IMR-90 (cell line): ENCODE measurements around the gene IL1R2. TPM values are rescaled to one million over a fixed set of nuclear protein-coding genes. Genes with fewer than 3 reads are reported as not detected.
A peak's percentile ranks its signal among the peaks of the same experiment; 100 is the strongest.

Experiments used
- ATAC-seq: fragments of 200-7000 bp; cut with Tn5 transposase; 2 replicates; pipeline ENCODE4 v1.9.1; 2020; ENCODE audit warnings: low read depth, mild to moderate bottlenecking, moderate library complexity
- BruUV-seq: library from RNA; stranded (reverse); fragments of 400-500 nt; replicated peaks from 2 replicates; lab custom pipeline; 2021; lab: Mats Ljungman, UMichigan
- CTCF ChIA-PET: fragments of 300-600 bp; formaldehyde crosslinking; extraction: SDS; loops from one replicate; lab custom pipeline; 2021; ENCODE audit warnings: antibody characterized with exemption; lab: Yijun Ruan, JAX
- POLR2A ChIA-PET: fragments of 300-600 bp; sonication (Branson Sonifier 250); formaldehyde crosslinking; loops from one replicate; lab custom pipeline; 2022; ENCODE audit warnings: antibody characterized with exemption; ENCODE audit not compliant: unreplicated experiment; lab: Charles Lee
- DNase-seq: peaks from one replicate; pipeline ENCODE4 v3.0.0; 2013
- H2AFZ ChIP-seq: replicated peaks from 2 replicates; pipeline ENCODE3; 2013; ENCODE audit warnings: low read length, mild to moderate bottlenecking; ENCODE audit not compliant: poor library complexity
- H2AK5ac ChIP-seq: 2 replicates; pipeline ENCODE4 v1.6.1; 2013; ENCODE audit warnings: low read depth, low read length, inconsistent platforms
- H2AK9ac ChIP-seq: replicated peaks from 2 replicates; pipeline ENCODE3; 2013; ENCODE audit warnings: mild to moderate bottlenecking, low read depth, low read length, moderate library complexity; ENCODE audit not compliant: poor library complexity
- H2BK120ac ChIP-seq: 2 replicates; pipeline ENCODE4 v1.6.1; 2013; ENCODE audit warnings: low read depth, low read length, inconsistent platforms
- H2BK15ac ChIP-seq: 3 replicates; pipeline ENCODE4 v1.6.1; 2013; ENCODE audit warnings: low read depth, low read length, inconsistent platforms
- H2BK20ac ChIP-seq: 2 replicates; pipeline ENCODE4 v1.6.1; 2013; ENCODE audit warnings: low read depth, mild to moderate bottlenecking, inconsistent platforms, low read length, moderate library complexity
- H2BK5ac ChIP-seq: 2 replicates; pipeline ENCODE4 v1.6.1; 2013; ENCODE audit warnings: mild to moderate bottlenecking, low read depth, low read length, inconsistent platforms; ENCODE audit not compliant: poor library complexity, severe bottlenecking
- H3K14ac ChIP-seq: replicated peaks from 2 replicates; pipeline ENCODE4 v1.6.1; 2013; ENCODE audit warnings: low read depth, low read length, inconsistent platforms
- H3K18ac ChIP-seq: 2 replicates; pipeline ENCODE4 v1.6.1; 2013; ENCODE audit warnings: low read depth, low read length, control low read depth
- H3K23ac ChIP-seq: 2 replicates; pipeline ENCODE4 v1.6.1; 2013; ENCODE audit warnings: low read depth, low read length, inconsistent platforms
- H3K27ac ChIP-seq: 2 replicates; pipeline ENCODE4 v1.5.1; 2013; ENCODE audit warnings: mild to moderate bottlenecking, control low read depth, low read length; ENCODE audit not compliant: insufficient read depth
- H3K27me3 ChIP-seq: 2 replicates; pipeline ENCODE4 v1.6.1; 2013; ENCODE audit warnings: low read length; ENCODE audit not compliant: control insufficient read depth, insufficient read depth
- H3K36me3 ChIP-seq: 2 replicates; pipeline ENCODE4 v1.6.1; 2013; ENCODE audit warnings: low read length, mixed read lengths; ENCODE audit not compliant: control insufficient read depth, insufficient read depth
- H3K4ac ChIP-seq: 2 replicates; pipeline ENCODE4 v1.6.1; 2013; ENCODE audit warnings: low read depth, low read length, inconsistent platforms
- H3K4me1 ChIP-seq: 2 replicates; pipeline ENCODE4 v1.6.1; 2013; ENCODE audit warnings: low read length, mixed read lengths; ENCODE audit not compliant: control insufficient read depth, insufficient read depth
- H3K4me2 ChIP-seq: 2 replicates; pipeline ENCODE4 v1.6.1; 2013; ENCODE audit warnings: low read depth, mild to moderate bottlenecking, control low read depth, low read length, moderate library complexity
- H3K4me3 ChIP-seq: 2 replicates; pipeline ENCODE4 v1.5.1; 2013; ENCODE audit warnings: low read depth, mild to moderate bottlenecking, control low read depth, low read length, moderate library complexity; ENCODE audit not compliant: insufficient read depth
- H3K56ac ChIP-seq: 2 replicates; pipeline ENCODE4 v1.6.1; 2013; ENCODE audit warnings: low read length, inconsistent platforms; ENCODE audit not compliant: insufficient read depth; ENCODE audit errors: extremely low read depth
- H3K79me1 ChIP-seq, 2 experiments: 2 replicates each; pipeline ENCODE4 v1.6.1; 2013; ENCODE audit warnings: low read length in 2 of 2, inconsistent platforms in 1 of 2, low read depth in 1 of 2
- H3K9ac ChIP-seq: 2 replicates; pipeline ENCODE4 v1.6.1; 2013; ENCODE audit warnings: low read depth, low read length, control low read depth
- H3K9me1 ChIP-seq: 2 replicates; pipeline ENCODE4 v1.6.1; 2013; ENCODE audit warnings: low read length, inconsistent platforms; ENCODE audit not compliant: insufficient read depth
- H3K9me3 ChIP-seq: 2 replicates; pipeline ENCODE4 v1.6.1; 2013; ENCODE audit warnings: low read length; ENCODE audit not compliant: control insufficient read depth, insufficient read depth
- H4K20me1 ChIP-seq: 2 replicates; pipeline ENCODE4 v1.6.1; 2013; ENCODE audit warnings: low read length, inconsistent platforms; ENCODE audit not compliant: insufficient read depth
- H4K5ac ChIP-seq: 2 replicates; pipeline ENCODE4 v1.6.1; 2013; ENCODE audit warnings: mild to moderate bottlenecking, low read depth, low read length, control low read depth
- H4K8ac ChIP-seq, 2 experiments: 2 replicates each; pipeline ENCODE4 v1.6.1; 2013; ENCODE audit warnings: low read depth in 2 of 2, low read length in 2 of 2, control low read depth in 1 of 2, inconsistent platforms in 1 of 2
- H4K91ac ChIP-seq: 2 replicates; pipeline ENCODE4 v1.6.1; 2013; ENCODE audit warnings: low read depth, low read length, inconsistent platforms; ENCODE audit not compliant: insufficient read depth
- BHLHE40 ChIP-seq: fragments of 150-350 bp; IDR thresholded peaks from 2 replicates; pipeline ENCODE4 v1.6.1; 2016; ENCODE audit warnings: mild to moderate bottlenecking, low read depth, low read length
- CEBPB ChIP-seq: IDR thresholded peaks from 2 replicates; pipeline ENCODE4 v1.6.1; 2012; ENCODE audit warnings: low read depth, low read length, improper control_type of control experiment
- CHD1 ChIP-seq: IDR thresholded peaks from 2 replicates; pipeline ENCODE4 v1.6.1; 2012; ENCODE audit warnings: low read depth, low read length, improper control_type of control experiment
- CTCF ChIP-seq: conservative IDR thresholded peaks from 2 replicates; pipeline ENCODE4 v1.5.1; 2012; ENCODE audit warnings: mild to moderate bottlenecking, low read depth, low read length, improper control_type of control experiment
- ELK1 ChIP-seq: fragments of 150-350 bp; IDR thresholded peaks from 2 replicates; pipeline ENCODE4 v1.6.1; 2016; ENCODE audit warnings: low read depth, mild to moderate bottlenecking, low read length, moderate library complexity, borderline replicate concordance
- FOS ChIP-seq: fragments of 150-350 bp; IDR thresholded peaks from 2 replicates; pipeline ENCODE4 v1.6.1; 2016; ENCODE audit warnings: low read depth, low read length
- MAFK ChIP-seq: IDR thresholded peaks from 2 replicates; pipeline ENCODE4 v1.6.1; 2012; ENCODE audit warnings: low read depth, low read length, improper control_type of control experiment
- MAZ ChIP-seq: IDR thresholded peaks from 2 replicates; pipeline ENCODE4 v1.6.1; 2012; ENCODE audit warnings: low read depth, mild to moderate bottlenecking, low read length, improper control_type of control experiment, moderate library complexity, borderline replicate concordance
- MXI1 ChIP-seq: IDR thresholded peaks from 2 replicates; pipeline ENCODE4 v1.6.1; 2012; ENCODE audit warnings: low read depth, mild to moderate bottlenecking, low read length, moderate library complexity, borderline replicate concordance
- NFE2L2 ChIP-seq: fragments of 150-350 bp; IDR thresholded peaks from 2 replicates; pipeline ENCODE4 v1.6.1; 2016; ENCODE audit warnings: low read depth, mild to moderate bottlenecking, low read length
- POLR2A ChIP-seq: IDR thresholded peaks from 2 replicates; pipeline ENCODE4 v1.6.1; 2012; ENCODE audit warnings: mild to moderate bottlenecking, low read depth, low read length
- RAD21 ChIP-seq: IDR thresholded peaks from 2 replicates; pipeline ENCODE4 v1.6.1; 2012; ENCODE audit warnings: low read length, improper control_type of control experiment
- RCOR1 ChIP-seq: IDR thresholded peaks from 2 replicates; pipeline ENCODE4 v1.6.1; 2012; ENCODE audit warnings: mild to moderate bottlenecking, low read length, improper control_type of control experiment; ENCODE audit not compliant: insufficient replicate concordance
- RFX5 ChIP-seq: IDR thresholded peaks from 2 replicates; pipeline ENCODE4 v1.8.0; 2012; ENCODE audit warnings: low read depth, mild to moderate bottlenecking, low read length, moderate library complexity
- SMC3 ChIP-seq: fragments of 150-350 bp; IDR thresholded peaks from 2 replicates; pipeline ENCODE4 v1.6.1; 2016; ENCODE audit warnings: low read depth, mild to moderate bottlenecking, antibody characterized with exemption, low read length, moderate library complexity
- USF2 ChIP-seq: fragments of 150-350 bp; IDR thresholded peaks from 2 replicates; pipeline ENCODE4 v1.6.1; 2017; ENCODE audit warnings: mild to moderate bottlenecking, antibody characterized with exemption, low read length, low read depth
- WGBS, 2 experiments: methylation state at CpG; one replicate each; pipeline versions ENCODE4 v1.1.5 to v1.1.7; 2013; ENCODE audit warnings: missing lambda C conversion rate in 2 of 2; ENCODE audit not compliant: insufficient read length in 1 of 2; ENCODE audit errors: extremely low coverage in 2 of 2; 5-methylcytosine and 5-hydroxymethylcytosine counted together
- dilution Hi-C: fragments of 300-500 bp; cut with HindIII; formaldehyde crosslinking; loops from one replicate; pipeline ENCODE4 v1.14.3; 2018; ENCODE audit warnings: low sequenced_read_pairs; ENCODE audit not compliant: unreplicated experiment
- in situ Hi-C: fragments of 300-500 bp; cut with MboI; formaldehyde crosslinking; loops from 3 replicates; pipeline ENCODE4 v1.14.3; 2019; ENCODE audit warnings: low sequenced_read_pairs, inconsistent platforms, mixed read lengths
- intact Hi-C: fragments of 100-400 bp; cut with micrococcal nuclease; formaldehyde crosslinking; loops from 2 replicates; pipeline ENCODE4 v1.10.0; 2022
- polyA plus RNA-seq, 3 experiments: library from polyadenylated mRNA; depleted of rRNA; stranded (reverse); fragments of >200 nt; gene quantifications; 2 replicates each; pipeline ENCODE4 v1.2.3, GENCODE V29; 2012; ENCODE audit warnings: low replicate concordance in 1 of 3
- total RNA-seq: library from RNA; depleted of rRNA; stranded (reverse); fragments of >200 nt; gene quantifications from 2 replicates; pipeline ENCODE4 v1.2.3, GENCODE V29; 2012

The IL1R2 gene
- total and polyA plus RNA-seq, 2 of the 4 experiments (the other 2 are of a cell fraction), result not detected

GRCh38 chr2:102060792-102061191, 69.0 kb downstream of the IL1R2 start:
- intact Hi-C loops, result no loop called here
- no peak overlapping the region for H3K27ac ChIP-seq
- in situ Hi-C loops, result no loop called here
- no peaks in the 10 kb centered on the region for H4K20me1 ChIP-seq
- WGBS, 2 experiments, result 73% methylated on average over 4 of the region's 4 CpGs; no CpG with 5 or more reads in 1 of the 2 experiments
- H3K9me3 ChIP-seq, result peaks cover 4% of the 10 kb centered on the region
- no peaks in the 10 kb centered on the region for H3K36me3 ChIP-seq
- H2AK9ac ChIP-seq, result no peak overlapping the region
- H2AFZ ChIP-seq, result no peak overlapping the region
- H3K4ac ChIP-seq, result peak overlapping the region; percentile 54
- TF ChIP-seq SMC3 (no peak), CTCF (no peak), MAZ (no peak), RCOR1 (no peak), CEBPB (no peak), MXI1 (no peak), BHLHE40 (no peak), NFE2L2 (no peak), CHD1 (no peak), RAD21 (no peak), MAFK (no peak), ELK1 (no peak), POLR2A (no peak), USF2 (no peak), FOS (no peak), RFX5 (no peak)
- H3K79me1 ChIP-seq, result peaks cover 0 to 6% of the 10 kb centered on the region in 2 experiments; a peak in 2 of 4 replicates
- H3K9me1 ChIP-seq, result peaks cover 17% of the 10 kb centered on the region
- peak overlapping the region; percentile 2; the same call in 1 of the 2 replicates for H3K23ac ChIP-seq
- H2BK20ac ChIP-seq, result peak overlapping the region; percentile 38; the same call in 1 of the 2 replicates
- peak overlapping the region; percentile 38; the same call in 1 of the 2 replicates for H4K91ac ChIP-seq
- no peak overlapping the region for H3K4me3 ChIP-seq
- no peak overlapping the region for H3K4me2 ChIP-seq
- no peak overlapping the region for H3K56ac ChIP-seq
- H3K9ac ChIP-seq, result no peak overlapping the region
- no peak overlapping the region; the same call in 1 of the 2 replicates for H3K14ac ChIP-seq
- no peak overlapping the region for H4K8ac ChIP-seq
- DNase-seq (no peak), ATAC-seq (no peak)
- H2BK5ac ChIP-seq, result no peak overlapping the region
- H4K5ac ChIP-seq, result no peak overlapping the region; the same call in 1 of the 2 replicates
- POLR2A ChIA-PET, result no interaction called here
- CTCF ChIA-PET, result no interaction called here
- H2BK15ac ChIP-seq, result peak overlapping the region; percentile 47; the same call in 1 of the 3 replicates
- peak overlapping the region; percentile 77; the same call in 1 of the 2 replicates for H2AK5ac ChIP-seq
- dilution Hi-C loops, result no loop called here
- H3K18ac ChIP-seq, result peak overlapping the region; percentile 6; the same call in 1 of the 2 replicates
- H3K27me3 ChIP-seq, result no peaks in the 10 kb centered on the region
- H2BK120ac ChIP-seq, result peak overlapping the region; percentile 45; the same call in 1 of the 2 replicates
- peaks cover 29% of the 10 kb centered on the region for H3K4me1 ChIP-seq
- no TSS peak for BruUV-seq
